Measurements from ENCODE around the gene CDH6.

CDH6 gene

GRCh38 chr5:31283326-31283725, 89.8 kb downstream of the CDH6 start:
- TF ChIP-seq CTCF (conservative IDR thresholded peaks at IDR 0.05; ENCODE audit: low read length) (no peak), EZH2phosphoT487 (IDR thresholded peaks at IDR 0.05; ENCODE audit: borderline replicate concordance) (no peak)
- H3K36me3 ChIP-seq (ENCODE audit: insufficient read depth, low read length) = no peaks in the 10 kb centered on the region
- no peaks in the 10 kb centered on the region for H3F3A ChIP-seq (ENCODE audit: low read depth)
- no peaks in the 10 kb centered on the region for H4K20me1 ChIP-seq (ENCODE audit: insufficient read depth, low read length, poor library complexity, severe bottlenecking)
- H2AFZ ChIP-seq (ENCODE audit: low read length) = no peak overlapping the region
- no peaks in the 10 kb centered on the region for H3K9me3 ChIP-seq (ENCODE audit: insufficient read depth, low read depth, low read length)
- H3K9ac ChIP-seq (ENCODE audit: low read depth, low read length, poor library complexity, severe bottlenecking) = no peak overlapping the region
- no peak overlapping the region for H3K4me3 ChIP-seq (ENCODE audit: low read length, poor library complexity, severe bottlenecking)
- H3K27me3 ChIP-seq (ENCODE audit: insufficient read depth, low read length, poor library complexity, severe bottlenecking) = no peaks in the 10 kb centered on the region
- H3K4me1 ChIP-seq (ENCODE audit: insufficient read depth, low read length, poor library complexity, severe bottlenecking) = no peaks in the 10 kb centered on the region
- no peak overlapping the region for H3K4me2 ChIP-seq (ENCODE audit: low read depth, low read length, poor library complexity, severe bottlenecking)
- H3K79me2 ChIP-seq (ENCODE audit: insufficient read depth, low read length) = no peaks in the 10 kb centered on the region
- H3K9me2 ChIP-seq (replicated peaks; ENCODE audit: low read depth, low read length) = no peaks in the 10 kb centered on the region

GRCh38 chr5:31285025-31285424, 91.5 kb downstream of the CDH6 start:
- no peak overlapping the region for H2AFZ ChIP-seq (ENCODE audit: low read length)
- no peaks in the 10 kb centered on the region for H3F3A ChIP-seq (ENCODE audit: low read depth)
- H3K27me3 ChIP-seq (ENCODE audit: insufficient read depth, low read length, poor library complexity, severe bottlenecking) = no peaks in the 10 kb centered on the region
- TF ChIP-seq CTCF (conservative IDR thresholded peaks at IDR 0.05; ENCODE audit: low read length) (no peak), EZH2phosphoT487 (IDR thresholded peaks at IDR 0.05; ENCODE audit: borderline replicate concordance) (no peak)
- no peaks in the 10 kb centered on the region for H4K20me1 ChIP-seq (ENCODE audit: insufficient read depth, low read length, poor library complexity, severe bottlenecking)
- H3K79me2 ChIP-seq (ENCODE audit: insufficient read depth, low read length) = no peaks in the 10 kb centered on the region
- H3K9me3 ChIP-seq (ENCODE audit: insufficient read depth, low read depth, low read length) = no peaks in the 10 kb centered on the region
- H3K4me2 ChIP-seq (ENCODE audit: low read depth, low read length, poor library complexity, severe bottlenecking) = no peak overlapping the region
- no peaks in the 10 kb centered on the region for H3K36me3 ChIP-seq (ENCODE audit: insufficient read depth, low read length)
- no peak overlapping the region for H3K4me3 ChIP-seq (ENCODE audit: low read length, poor library complexity, severe bottlenecking)
- H3K9me2 ChIP-seq (replicated peaks; ENCODE audit: low read depth, low read length) = no peaks in the 10 kb centered on the region
- no peak overlapping the region for H3K9ac ChIP-seq (ENCODE audit: low read depth, low read length, poor library complexity, severe bottlenecking)
- H3K4me1 ChIP-seq (ENCODE audit: insufficient read depth, low read length, poor library complexity, severe bottlenecking) = no peaks in the 10 kb centered on the region

- Histone ChIP-seq H2AFZ (ENCODE audit: low read length) (no peak overlapping the region), H3K4me1 (ENCODE audit: insufficient read depth, low read length, poor library complexity, severe bottlenecking) (no peaks in the 10 kb centered on the region), H3K9ac (ENCODE audit: low read depth, low read length, poor library complexity, severe bottlenecking) (no peak overlapping the region), H4K20me1 (ENCODE audit: insufficient read depth, low read length, poor library complexity, severe bottlenecking) (no peaks in the 10 kb centered on the region), H3K9me2 (replicated peaks; ENCODE audit: low read depth, low read length) (no peaks in the 10 kb centered on the region), H3F3A (ENCODE audit: low read depth) (no peaks in the 10 kb centered on the region), H3K79me2 (ENCODE audit: insufficient read depth, low read length) (no peaks in the 10 kb centered on the region), H3K9me3 (ENCODE audit: insufficient read depth, low read depth, low read length) (no peaks in the 10 kb centered on the region), H3K36me3 (ENCODE audit: insufficient read depth, low read length) (no peaks in the 10 kb centered on the region), H3K4me2 (ENCODE audit: low read depth, low read length, poor library complexity, severe bottlenecking) (no peak overlapping the region), H3K27me3 (ENCODE audit: insufficient read depth, low read length, poor library complexity, severe bottlenecking) (no peaks in the 10 kb centered on the region), H3K4me3 (ENCODE audit: low read length, poor library complexity, severe bottlenecking) (no peak overlapping the region)
- TF ChIP-seq CTCF (conservative IDR thresholded peaks at IDR 0.05; ENCODE audit: low read length) (no peak), EZH2phosphoT487 (IDR thresholded peaks at IDR 0.05; ENCODE audit: borderline replicate concordance) (no peak)
Measured at GRCh38 chr5:31287985-31288384, 94.5 kb downstream of the CDH6 start.

Data from Loucy (cell line).